HL-60/S4 treated with retinoic acid at 250 ng/mL for 4 days and 3 days (cell line): Measurements from ENCODE around the gene FKBP8.
"Not testable (repeated sequence)": the region's sequence is repeated elsewhere in the genome, so short reads cannot be mapped to it uniquely, and the experiment has no call there.

Experiments
- in situ Hi-C: fragments of 300-500 bp; cut with MboI; formaldehyde crosslinking; loops from 2 replicates; pipeline ENCODE4 v1.7.0; 2022; ENCODE audit warnings: low sequenced_read_pairs

The FKBP8 gene

DNA sequence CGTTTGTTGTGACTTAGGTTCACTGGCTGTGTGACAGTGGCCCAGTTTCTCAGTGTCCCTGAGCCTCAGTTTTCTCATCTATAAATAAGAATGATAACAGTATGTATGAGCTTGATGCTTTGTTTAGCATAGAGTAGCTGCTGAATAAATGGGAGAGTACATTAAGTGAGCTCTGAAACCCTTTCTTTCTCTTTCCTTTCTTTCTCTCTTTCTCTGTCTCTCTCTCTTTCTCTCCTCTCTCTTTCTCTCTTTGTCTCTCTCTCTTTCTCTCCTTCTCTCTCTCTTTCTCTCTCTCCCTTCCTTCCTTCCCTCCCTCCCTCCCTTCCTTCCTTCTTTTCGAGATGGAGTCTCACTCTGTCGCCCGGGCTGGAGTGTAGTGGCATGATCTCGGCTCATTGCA lies 16.3 kb upstream of the FKBP8 start:
- in situ Hi-C loops, result no loop called here

DNA sequence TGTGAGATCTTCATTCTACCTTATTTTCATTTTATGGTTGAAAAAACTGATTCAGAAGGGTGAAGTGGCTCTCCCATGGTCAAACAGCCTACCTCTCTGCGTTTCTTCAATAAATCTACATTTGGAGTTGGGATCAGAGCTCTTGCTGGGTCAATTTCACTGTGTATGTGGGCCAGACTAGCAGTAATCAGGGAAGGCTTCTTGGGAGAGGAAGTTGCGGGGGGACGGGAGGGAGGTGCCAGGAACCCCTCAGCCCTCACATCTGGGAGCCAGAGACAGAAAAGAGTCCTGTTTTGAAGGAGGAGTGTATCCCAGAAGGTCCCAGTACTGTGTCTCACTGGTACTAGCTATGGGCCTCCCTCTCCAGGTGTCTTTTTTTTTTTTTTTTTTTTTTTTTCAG lies 15.2 kb upstream of the FKBP8 start:
- in situ Hi-C loops, result no loop called here

DNA sequence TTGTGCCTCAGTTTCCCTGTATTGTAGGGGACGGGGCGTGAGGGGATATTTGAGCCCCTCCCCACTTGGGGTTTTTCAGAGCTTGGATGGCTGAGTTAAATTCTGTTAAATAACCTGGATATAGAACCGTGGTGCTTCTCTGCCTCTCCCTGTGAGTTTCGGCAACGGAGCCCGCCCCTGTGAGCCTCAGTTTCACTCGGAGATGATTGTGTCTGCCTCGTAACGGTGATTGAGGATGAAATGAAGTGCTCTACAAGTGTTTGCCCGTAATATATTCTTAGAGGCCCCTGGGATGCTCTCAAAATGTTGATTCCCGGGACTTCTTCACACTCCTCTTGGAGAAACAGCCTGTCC lies 14.8 kb upstream of the FKBP8 start:
- in situ Hi-C loops, result no loop called here

DNA sequence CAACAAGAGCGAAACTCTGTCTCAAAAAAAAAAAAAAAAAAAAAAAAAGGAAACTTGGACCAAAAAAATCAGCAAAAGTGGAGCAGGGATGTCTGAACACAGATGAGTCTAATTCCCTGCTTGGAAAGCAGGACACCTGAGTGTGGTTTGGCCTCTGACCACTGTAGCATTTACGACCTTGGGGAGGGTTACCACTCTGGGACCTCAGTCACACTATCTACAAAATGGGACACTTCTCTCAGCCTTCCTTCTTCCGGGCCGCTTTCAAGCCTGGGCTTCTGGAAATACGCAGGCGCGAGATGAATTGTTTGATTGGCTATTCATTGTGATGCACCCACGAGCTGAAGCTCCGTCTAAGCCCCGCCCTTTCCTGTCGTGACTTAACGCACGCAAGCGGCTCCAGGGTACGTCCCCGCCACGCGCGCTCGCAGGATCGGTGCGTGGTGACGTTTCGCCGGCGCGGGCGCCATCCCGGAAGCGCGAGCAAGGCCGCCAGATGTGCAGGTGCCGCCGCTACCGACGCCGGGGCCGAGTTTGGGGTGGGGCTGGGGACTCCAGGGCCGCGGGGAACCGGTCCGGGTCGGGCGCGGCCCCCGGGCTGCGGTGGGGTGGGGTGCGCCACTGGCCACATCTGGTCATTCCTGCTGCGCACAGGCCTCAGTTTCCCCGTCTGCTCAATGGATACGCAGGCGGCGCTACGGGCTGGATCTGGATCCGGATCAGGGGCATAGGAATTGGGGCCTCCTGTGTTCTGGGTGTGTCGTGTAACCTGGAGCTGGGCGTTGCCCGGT lies 14.2 kb upstream of the FKBP8 start, which contains the start of gene KXD1:
Gene KXD1 (plus strand): TSS at position 460 of the 791 bp plus-strand sequence. CDS start 4,187 bp downstream, outside the sequence.
- in situ Hi-C loops, result no loop called here

DNA sequence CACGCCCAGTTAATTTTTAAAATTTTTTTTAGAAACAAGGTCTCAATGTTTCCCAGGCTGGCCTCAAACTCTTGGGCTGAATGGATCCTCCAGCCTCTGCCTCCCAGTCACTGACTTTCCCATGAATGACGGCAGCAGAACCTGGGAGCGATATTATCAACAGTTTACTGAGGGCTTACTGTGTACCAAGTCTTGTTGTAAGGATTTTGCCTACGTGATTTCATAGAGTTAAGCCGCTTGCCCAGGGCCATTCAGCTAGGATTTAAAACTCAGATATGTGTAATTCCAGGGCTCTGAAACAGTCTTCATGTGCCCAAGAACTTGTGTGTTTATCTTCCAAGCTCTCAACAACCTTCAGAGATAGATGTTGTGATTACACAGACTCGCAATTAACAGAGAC lies 8.3 kb upstream of the FKBP8 start:
- in situ Hi-C loops, result no loop called here

DNA sequence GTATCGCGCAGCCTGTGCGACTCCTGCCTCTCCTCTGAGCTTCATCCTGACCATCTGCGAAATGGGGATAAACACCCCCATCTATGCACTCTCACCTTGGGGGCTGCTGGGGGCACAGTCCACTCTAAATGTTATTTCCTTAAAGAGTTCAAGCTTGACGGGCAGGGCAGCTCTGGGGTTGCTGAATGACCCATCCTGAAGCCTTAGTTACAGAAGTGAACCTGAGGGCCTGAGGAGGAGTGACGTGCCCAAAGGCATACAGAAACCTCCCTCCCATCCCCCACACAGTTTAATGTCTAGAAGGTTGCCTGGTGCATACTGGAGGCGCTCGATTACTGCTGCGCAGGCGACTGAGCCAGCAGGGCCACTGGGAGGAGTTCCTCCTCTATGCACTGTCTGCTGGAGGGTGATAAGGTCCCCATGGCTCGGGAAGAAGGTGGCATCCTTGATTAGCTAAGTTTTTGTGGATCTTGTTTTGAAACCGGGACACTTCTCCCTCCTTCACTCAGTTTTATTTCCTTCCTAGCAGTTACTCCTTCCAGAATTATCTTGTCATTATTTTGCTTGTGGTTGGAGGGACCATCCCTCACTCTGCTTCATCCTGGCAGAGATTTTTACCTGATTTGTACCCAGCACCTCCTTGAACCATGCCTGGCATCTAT lies 572 bp upstream of the FKBP8 start:
- in situ Hi-C loops, result no loop called here

DNA sequence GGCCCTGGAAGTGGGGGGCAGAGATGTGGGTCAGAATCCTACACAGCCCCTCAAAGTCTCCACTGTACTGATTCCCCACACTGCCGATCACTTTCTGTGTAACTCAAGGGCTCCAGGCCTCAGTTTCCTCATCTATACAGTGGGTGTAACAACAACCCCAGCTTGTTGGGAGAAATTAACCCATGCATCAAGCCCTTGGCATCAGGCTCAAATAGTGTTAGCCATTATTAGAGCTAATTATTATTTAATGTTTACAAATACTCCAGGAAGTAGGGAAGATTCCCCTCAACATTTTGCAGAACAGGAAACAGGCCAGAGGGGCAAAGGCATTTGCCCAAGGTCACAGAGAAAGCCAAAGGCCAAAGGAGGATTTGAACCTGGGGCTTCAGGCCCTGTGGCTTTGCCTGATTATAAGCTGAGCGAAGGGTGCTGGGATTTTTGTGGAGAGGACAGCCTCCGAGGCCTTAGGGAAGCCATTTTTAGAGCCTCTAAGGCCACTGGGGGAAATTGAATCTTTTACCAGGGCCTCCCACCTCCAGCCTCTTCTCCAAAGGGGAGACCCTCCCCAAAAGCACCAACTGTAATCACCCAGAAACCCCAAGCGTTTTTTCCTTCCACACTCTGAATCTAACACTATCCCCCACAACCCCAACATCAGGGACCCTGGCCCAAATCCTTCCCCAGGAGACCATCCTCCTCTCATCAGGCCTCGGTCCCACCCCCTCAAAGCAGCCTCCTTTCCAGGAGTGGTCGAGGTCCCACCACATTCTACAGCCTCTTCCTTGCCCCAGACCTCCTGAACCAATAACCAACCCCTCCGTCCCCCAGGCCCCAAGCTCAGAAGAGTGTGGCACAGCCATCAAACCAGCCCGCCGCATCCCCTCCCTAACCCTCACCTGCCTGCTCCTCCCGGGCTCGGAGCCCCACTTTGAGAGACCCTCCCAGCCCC lies 1.1 kb downstream of the FKBP8 start:
- in situ Hi-C loops, result no loop called here

DNA sequence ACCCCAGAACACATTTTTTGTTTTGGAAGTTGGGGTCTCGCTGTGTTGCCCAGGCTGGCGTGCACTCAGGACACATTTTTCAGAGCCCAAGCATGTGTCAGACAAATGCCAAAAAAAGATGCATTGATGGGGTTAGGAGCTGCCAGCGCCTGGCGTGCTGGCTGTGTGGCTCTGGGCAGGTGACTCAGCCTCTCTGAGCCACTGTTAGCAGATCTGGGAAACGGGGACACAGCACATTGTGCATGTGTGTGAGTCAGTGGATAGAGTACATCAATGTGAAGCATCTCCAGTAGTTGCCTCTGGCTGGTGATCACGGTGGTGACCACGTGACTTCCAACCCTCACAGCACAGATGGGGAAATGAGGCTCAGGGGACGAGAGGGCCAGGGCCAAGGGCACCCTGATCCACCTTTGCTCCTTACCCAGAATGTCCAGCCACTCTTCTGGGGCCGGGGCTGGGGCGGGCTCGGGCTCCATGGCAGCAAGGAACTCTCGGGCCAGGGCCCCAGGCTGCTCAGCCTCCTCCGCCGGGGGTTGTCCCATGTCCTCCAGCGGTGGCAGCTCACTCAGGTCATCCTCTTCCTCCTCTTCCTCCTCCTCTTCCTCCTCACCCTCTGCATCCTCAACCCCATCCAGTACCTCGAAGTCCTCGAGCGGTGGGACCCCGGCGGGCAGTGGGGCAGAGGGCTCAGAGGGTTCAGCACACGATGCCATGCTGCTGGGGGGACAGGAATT lies 1.9 kb downstream of the FKBP8 start:
- in situ Hi-C loops, result no loop called here

DNA sequence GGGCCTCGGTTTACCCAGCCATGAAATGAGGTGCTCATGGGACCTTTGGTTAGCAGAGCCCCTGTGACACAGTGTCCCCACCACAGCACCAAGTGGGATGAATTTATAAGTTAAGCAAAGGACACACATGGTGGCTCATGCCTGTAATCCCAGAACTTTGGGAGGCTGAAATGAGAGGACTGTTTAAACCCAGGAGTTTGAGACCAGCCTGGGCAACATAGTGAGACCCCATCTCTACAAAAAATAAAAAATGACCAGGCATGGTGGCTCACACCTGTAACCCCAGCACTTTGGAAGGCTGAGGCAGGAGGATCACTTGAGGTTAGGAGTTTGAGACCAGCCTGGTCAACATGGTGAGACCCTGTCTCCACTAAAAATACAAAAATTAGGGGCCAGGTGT lies 3.2 kb downstream of the FKBP8 start:
- in situ Hi-C loops, result not testable (repeated sequence)

DNA sequence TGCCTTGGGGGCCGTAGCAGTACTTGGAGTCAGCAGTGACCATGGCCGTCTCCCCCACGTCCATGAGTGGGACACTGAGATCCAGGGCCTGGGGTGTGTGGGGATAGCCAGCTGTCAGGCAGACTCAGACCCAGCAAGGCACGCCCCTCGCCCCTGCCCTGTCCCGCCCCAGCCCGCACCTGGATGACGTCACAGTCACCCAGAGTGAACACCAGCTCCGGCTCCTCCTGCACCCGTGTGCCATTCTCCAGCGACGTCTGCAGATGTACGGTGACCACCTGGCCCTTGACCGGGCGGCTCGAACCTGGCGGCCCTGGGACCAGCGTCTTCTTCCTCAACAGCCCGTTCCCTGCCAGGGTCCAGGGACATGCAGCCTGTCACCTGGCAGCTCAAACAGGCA lies 4.0 kb downstream of the FKBP8 start:
- in situ Hi-C loops, result no loop called here

DNA sequence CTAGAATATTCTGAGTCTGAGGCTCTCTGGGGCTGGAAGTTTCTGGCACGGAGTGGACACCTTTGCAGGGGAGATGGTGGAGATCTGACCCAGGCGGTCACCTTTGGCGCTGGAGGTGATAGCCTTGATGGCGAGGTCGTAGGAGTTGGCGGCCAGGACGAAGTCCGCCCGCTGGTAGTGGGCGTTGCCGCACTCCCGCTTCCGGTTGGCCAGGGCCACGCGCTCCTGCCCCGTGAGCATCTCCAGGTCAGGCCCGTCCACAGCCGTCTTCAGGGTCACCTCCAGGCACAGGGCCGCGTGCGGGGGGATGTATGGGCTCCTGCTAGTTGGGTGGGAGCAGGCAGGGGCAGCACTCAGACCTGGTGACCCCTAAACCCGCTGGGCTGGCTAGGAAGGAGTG lies 5.3 kb downstream of the FKBP8 start:
- in situ Hi-C loops, result no loop called here

DNA sequence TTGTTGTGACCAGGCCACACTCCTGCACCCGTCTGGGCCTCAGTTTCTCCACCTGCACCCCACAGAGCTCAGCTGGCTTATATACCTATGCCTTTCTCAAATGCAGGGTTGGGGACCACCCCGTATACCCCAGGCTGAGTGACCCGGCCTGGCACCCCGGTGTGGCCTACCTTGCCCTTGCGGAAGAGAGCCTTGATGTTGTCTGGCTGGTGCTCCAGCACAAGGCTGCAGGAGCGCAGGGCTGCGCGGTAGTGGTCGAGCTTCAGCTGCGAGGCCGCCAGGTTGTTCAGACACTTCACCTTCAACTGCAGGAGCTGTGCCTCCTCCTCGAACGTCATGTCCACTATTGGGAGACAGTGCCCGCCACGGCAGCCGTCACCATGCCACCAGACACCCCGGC lies 5.9 kb downstream of the FKBP8 start:
- in situ Hi-C loops, result no loop called here

DNA sequence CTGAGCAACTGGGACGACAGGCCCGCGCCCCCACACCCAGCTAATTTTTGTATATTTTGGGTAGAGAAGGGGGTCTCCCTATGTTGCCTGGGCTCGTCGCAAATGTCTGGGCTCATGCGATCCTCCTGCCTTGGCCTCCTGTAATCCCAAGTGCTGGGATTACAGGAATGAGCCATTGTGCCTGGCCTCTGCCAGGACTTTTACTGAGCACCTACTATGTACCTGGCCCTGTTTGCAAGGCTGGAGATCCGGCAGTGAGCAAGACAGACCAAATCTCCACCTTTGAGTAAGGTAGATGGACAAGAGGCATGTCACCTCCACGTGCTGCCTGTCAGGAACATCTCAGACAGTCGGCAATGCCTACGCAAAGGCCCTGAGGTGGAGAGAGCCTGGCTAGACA lies 6.9 kb downstream of the FKBP8 start:
- in situ Hi-C loops, result no loop called here

DNA sequence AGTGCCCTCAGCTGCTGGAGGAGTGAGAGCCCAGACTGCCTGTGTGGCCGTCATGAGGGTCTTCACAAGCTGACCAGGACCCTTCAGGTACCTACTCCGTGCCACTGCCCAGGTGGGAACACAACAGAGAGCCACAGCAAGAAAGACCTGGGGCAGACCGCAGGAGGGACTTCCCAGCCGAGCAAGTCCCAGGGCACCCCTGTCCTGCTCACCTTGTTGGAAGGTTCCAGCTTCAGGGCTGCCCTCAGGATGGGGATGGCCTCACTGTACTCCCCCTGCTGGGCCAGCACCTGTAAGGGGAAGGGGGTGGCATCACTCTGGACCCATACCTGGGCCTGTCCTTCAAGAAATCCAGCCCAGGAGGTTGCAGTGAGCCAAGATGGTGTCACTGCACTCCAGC lies 10.3 kb downstream of the FKBP8 start:
- in situ Hi-C loops, result no loop called here

DNA sequence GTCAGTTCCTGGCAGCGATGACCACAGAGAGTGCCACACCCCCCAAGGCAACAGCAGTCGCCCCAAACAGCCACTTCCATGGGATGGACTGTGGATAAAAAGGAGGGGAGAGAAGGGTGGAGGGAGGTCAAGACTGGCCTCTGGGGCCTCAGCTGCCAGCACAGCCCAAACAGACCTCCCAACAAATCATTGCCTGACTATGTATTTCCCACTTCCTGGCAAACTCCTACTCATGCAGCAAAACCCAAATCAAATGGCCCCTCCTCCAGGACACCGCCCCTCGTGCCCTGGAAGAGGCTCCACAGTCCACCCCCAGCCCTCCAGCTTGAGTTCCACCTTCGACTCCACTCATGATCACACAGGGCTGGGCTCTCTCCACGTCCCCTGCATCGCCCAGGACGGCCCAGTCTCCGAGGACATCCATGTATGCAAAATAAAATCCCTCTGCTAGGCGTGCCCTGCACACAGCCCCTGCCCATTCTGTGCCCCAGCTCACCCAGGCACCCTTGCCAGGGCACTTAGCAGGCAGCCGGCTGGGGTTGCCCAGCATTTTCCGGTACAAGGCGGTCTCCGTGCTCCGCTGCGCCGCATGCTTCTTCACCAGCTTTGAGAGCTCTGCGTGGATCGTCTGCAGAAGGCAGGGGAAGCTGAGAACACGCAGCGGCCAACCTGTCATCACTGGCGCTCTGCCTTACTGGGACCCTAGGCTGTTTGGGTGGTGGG lies 11.0 kb downstream of the FKBP8 start:
- in situ Hi-C loops, result no loop called here

DNA sequence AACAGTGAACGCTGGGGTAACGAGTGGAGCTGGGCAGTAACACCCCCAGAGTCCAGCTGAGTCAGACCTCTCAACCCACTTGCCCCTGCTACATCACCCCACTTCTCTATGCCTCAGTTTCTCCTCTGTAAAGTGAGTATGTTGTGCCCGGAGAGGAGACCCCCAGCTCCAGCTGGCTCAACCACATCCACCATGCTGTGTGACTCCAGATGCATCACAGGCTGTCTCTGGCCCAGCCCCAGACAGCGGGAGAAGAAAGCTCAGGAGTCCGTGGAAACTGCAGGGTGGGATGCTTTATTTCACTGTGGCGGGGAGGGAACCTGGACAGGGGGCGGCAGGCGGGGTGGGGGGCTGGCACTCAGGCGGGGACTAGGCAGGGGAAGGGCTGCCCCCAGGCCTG lies 11.9 kb downstream of the FKBP8 start:
- in situ Hi-C loops, result no loop called here

DNA sequence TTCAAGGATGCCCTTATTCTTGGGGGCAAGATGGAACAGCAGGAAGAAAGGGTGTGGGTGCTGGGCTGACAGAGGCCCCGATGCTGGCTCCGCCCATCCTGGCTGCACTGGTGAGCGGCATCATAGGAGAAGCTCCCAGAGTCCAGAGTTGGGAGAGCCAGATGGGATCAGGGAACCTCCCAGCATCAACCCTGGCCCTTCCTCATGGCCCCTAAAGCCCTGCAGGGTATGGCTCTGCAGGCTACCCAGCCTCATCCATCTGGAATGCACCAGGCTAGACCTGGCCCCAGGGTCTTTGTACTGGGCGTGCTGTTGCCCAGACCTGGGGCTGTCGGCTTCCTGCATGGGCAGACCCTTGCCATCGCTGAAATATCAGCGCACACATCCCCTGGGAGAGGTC lies 13.6 kb downstream of the FKBP8 start:
- in situ Hi-C loops, result no loop called here

DNA sequence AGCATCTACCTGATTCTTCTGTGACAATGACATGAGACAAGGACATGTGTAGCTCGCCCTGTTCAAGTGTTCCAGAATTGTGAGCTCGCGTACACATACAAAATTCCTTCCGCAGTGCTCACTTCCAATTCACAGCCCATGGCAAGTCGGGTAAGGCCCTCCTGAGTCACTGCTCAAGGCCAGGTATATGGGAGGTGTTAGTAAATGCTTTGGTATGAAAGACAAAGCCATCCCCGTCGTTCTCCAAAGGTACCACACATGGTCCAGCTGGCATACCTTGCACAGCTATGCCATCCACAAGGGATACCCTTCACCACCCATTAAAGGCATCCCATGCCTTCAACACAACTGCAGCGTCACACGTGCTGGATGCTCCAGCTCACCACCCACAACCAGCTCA lies 17.1 kb downstream of the FKBP8 start:
- in situ Hi-C loops, result no loop called here

DNA sequence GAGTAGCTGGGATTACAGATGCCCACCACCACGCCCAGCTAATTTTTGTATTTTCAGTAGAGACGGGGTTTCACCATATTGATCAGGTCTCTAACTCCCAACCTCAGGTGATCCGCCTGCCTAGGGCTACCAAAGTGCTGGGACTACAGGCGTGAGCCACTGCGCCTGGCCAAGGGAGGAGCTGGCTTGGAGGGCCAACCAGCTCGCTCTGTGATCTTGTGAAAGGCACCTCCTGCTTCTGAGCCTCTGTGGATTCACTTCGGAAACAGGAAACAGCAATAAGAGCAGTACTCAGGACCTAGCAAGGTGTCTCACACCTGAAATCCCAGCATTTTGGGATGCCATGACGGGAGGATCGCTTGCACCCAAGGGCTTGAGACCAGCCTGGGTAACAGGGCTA lies 19.5 kb downstream of the FKBP8 start:
- in situ Hi-C loops, result no loop called here

DNA sequence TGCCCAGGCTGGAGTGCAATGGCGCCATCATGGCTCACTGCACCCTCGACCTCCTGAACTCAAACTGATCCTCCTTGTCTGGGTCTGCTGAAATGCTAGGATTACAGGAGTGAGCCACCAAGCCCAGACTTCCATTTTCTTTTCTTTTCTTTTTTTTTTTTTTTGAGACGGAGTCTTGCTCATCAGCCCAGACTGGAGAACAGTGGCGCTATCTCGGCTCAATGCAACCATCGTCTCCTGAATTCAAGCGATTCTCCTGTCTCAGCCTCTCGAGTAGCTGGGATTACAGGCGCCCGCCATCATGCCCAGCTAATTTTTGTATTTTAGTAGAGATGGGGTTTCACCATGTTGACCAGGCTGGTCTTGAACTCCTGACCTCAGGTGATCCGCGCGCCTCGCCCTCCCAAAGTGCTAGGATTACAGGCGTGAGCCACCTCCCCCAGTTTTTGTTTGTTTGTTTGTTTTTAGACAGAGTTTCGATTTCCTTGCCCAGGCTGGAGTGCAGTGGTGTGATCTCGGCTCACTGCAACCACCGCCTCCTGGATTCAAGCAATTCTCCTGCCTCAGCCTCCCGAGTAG lies 20.4 kb downstream of the FKBP8 start:
- in situ Hi-C loops, result not testable (repeated sequence)
